Airway epithelial cell (primary cell): ENCODE measurements around the gene PSMG4. TPM values are rescaled to one million over a fixed set of nuclear protein-coding genes. Genes with fewer than 3 reads are reported as not detected.

Experiments
- total RNA-seq: library from RNA; depleted of rRNA; stranded (reverse); fragments of >200 nt; gene quantifications from 2 replicates; pipeline ENCODE4 v1.2.3, GENCODE V29; 2015

The PSMG4 gene, protein sequence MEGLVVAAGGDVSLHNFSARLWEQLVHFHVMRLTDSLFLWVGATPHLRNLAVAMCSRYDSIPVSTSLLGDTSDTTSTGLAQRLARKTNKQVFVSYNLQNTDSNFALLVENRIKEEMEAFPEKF
- 16.2 and 18.3 TPM in 2 replicates for total RNA-seq

GRCh38 chr6:3258720-3259490 is at the start of gene PSMG4:
Gene PSMG4 (plus strand): TSS chr6:3258947. CDS start chr6:3259023, 76 bp downstream.

DNA sequence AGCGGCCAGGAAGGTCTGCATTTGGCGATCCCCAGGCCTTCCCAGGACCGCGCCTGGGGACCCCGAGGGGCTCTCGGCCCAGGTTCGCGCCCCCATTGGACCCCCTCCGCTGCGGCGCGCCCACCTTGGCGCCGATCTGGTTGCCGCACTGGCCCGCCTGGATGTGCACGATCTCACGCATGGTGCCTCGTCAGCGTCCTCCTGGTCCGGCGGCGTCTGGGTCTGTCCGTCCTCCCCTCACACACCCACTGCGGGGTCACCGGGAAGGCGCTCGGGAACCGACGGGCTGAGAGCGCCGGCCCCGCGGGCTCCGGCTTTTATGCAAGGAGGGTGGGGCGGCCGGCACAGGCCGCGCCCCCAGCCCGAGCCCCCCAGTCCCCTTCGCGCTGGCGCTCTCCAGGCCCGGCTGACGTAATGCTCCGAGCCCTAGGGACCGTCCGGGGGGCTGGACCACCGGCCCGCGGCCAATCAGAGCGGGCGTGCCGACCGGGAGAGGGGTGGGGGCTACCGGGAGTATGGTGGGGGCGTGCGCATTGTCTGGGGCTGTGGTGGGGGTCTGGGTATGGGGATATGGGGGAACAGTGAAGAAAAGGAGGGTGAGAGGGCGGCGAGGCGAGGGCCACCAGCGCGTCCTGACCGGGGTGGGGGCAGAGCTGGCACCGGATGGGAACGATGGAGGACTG is 31.2 kb upstream of the PSMG4 start, which contains the start of gene TUBB2B:
Gene TUBB2B (minus strand): TSS at position 291 of the 683 bp plus-strand sequence. CDS start 110 bp downstream, at position 181.

Other genes starting within 250 kb of the PSMG4 start
- gene RIPK1, start 190.5 kb upstream of the PSMG4 start, total RNA-seq = 10.6 and 11.1 TPM in 2 replicates
- gene BPHL, start 140.2 kb upstream of the PSMG4 start, total RNA-seq = 17.4 and 19.9 TPM in 2 replicates
- gene TUBB2A, start 101.4 kb upstream of the PSMG4 start, total RNA-seq = 77.1 and 90.3 TPM in 2 replicates
- 2.6 and 2.9 TPM in 2 replicates for gene TUBB2B, start 31.3 kb upstream of the PSMG4 start, total RNA-seq
- gene SLC22A23, start 198.1 kb downstream of the PSMG4 start, total RNA-seq = 24.8 and 26.8 TPM in 2 replicates